GM19239 (cell line): Measurements from ENCODE around the gene SLC25A21.

Source experiments
- DNase-seq: peaks from one replicate; pipeline ENCODE4 v3.0.0; 2011; ENCODE audit warnings: low spot score; ENCODE audit not compliant: insufficient read length
- FAIRE-seq: peaks from 2 replicates; lab custom pipeline; 2011; peaks lifted over from hg19 to GRCh38; lab: Jason Lieb, UNC

The SLC25A21 gene

GRCh38 chr14:36755756-36756155 lies 416.6 kb downstream of the SLC25A21 start:
- no peak for DNase-seq
- FAIRE-seq = no peak

GRCh38 chr14:36751920-36752319 lies 420.5 kb downstream of the SLC25A21 start:
- DNase-seq (no peak), FAIRE-seq (no peak)

- FAIRE-seq (no peak), DNase-seq (no peak)
Observed at GRCh38 chr14:36751106-36751505, 421.3 kb downstream of the SLC25A21 start.

- FAIRE-seq = no peak
- no peak for DNase-seq
Observed at GRCh38 chr14:36750244-36750643, 422.2 kb downstream of the SLC25A21 start.

GRCh38 chr14:36748610-36749213 lies 423.7 kb downstream of the SLC25A21 start:
- DNase-seq (no peak), FAIRE-seq (no peak)

- DNase-seq (no peak), FAIRE-seq (no peak)
Observed at GRCh38 chr14:36747411-36748184, 424.8 kb downstream of the SLC25A21 start.

GRCh38 chr14:36746872-36747271 lies 425.5 kb downstream of the SLC25A21 start:
- FAIRE-seq (no peak), DNase-seq (no peak)

GRCh38 chr14:36741858-36742257 lies 430.5 kb downstream of the SLC25A21 start:
- FAIRE-seq (no peak), DNase-seq (no peak)

GRCh38 chr14:36738269-36738668 lies 434.1 kb downstream of the SLC25A21 start:
- no peak for DNase-seq
- FAIRE-seq = no peak

- no peak for FAIRE-seq
Observed at GRCh38 chr14:36726128-36726527, 446.3 kb downstream of the SLC25A21 start.

GRCh38 chr14:36724162-36724561 lies 448.2 kb downstream of the SLC25A21 start:
- FAIRE-seq (no peak), DNase-seq (no peak)

More at GRCh38 chr14:36726128-36726527, 446.3 kb downstream of the SLC25A21 start:
- no peak for DNase-seq

- FAIRE-seq (no peak), DNase-seq (no peak)
Observed at GRCh38 chr14:36723530-36723929, 448.9 kb downstream of the SLC25A21 start.

GRCh38 chr14:36721877-36722276 lies 450.5 kb downstream of the SLC25A21 start:
- DNase-seq (no peak), FAIRE-seq (no peak)

GRCh38 chr14:36720657-36721056 lies 451.7 kb downstream of the SLC25A21 start:
- FAIRE-seq = no peak

GRCh38 chr14:36719823-36720222 lies 452.6 kb downstream of the SLC25A21 start:
- DNase-seq = no peak

More at GRCh38 chr14:36720657-36721056, 451.7 kb downstream of the SLC25A21 start:
- no peak for DNase-seq

GRCh38 chr14:36718216-36718615 lies 454.2 kb downstream of the SLC25A21 start:
- FAIRE-seq (no peak), DNase-seq (no peak)

More at GRCh38 chr14:36719823-36720222, 452.6 kb downstream of the SLC25A21 start:
- FAIRE-seq = no peak

- DNase-seq = no peak
- no peak for FAIRE-seq
Observed at GRCh38 chr14:36717363-36717762, 455.0 kb downstream of the SLC25A21 start.

GRCh38 chr14:36716614-36717184 lies 455.7 kb downstream of the SLC25A21 start:
- FAIRE-seq = no peak
- no peak for DNase-seq

GRCh38 chr14:36713960-36714703 lies 458.3 kb downstream of the SLC25A21 start:
- no peak for FAIRE-seq
- no peak for DNase-seq

GRCh38 chr14:36707570-36707969 lies 464.8 kb downstream of the SLC25A21 start:
- no peak for FAIRE-seq

GRCh38 chr14:36702474-36702873 lies 469.9 kb downstream of the SLC25A21 start:
- no peak for DNase-seq
- no peak for FAIRE-seq

More at GRCh38 chr14:36707570-36707969, 464.8 kb downstream of the SLC25A21 start:
- no peak for DNase-seq
